ENCODE measurements around the gene COG3.

COG3 gene

GRCh38 chr13:45554604-45555109 is 89.9 kb downstream of the COG3 start:
- no peak for TF ChIP-seq CTCF (conservative IDR thresholded peaks at IDR 0.05)
- no peak for TF ChIP-seq ZFX (IDR thresholded peaks at IDR 0.05)
- no peak overlapping the region for H3K27ac ChIP-seq

DNA sequence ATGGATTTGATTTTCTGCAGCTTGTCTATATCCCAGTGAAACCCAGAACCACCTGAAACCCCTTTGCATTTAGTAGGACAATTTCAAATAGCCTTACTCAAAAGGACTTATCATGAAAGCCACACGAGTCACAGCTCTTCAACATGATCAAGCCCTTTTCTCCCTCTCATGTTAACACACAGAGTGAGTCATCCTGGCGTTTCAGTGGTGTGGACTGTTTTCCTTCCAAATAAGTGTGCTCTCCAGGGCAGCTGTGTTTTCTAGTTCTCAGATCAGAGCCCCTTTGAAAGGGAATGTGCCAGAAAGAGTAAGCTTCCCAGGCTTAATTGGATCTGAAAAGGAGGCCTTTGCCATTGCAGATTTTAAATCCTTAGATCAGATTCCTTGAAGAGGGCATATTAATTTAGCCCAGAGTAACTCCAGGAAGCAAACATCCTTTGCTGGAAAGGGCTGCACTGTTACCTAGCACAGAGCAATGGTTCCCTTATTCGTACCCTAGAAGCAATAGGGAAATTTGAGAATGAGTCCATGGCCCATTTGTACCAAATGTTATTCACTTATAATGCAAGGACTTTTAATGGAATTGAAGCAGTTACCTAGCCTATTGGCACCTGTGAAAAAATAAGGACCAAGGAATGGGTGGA is 99.5 kb downstream of the COG3 start:
- H3K27ac ChIP-seq, result no peak overlapping the region
- TF ChIP-seq ZFX (IDR thresholded peaks at IDR 0.05), result no peak
- TF ChIP-seq CTCF (conservative IDR thresholded peaks at IDR 0.05), result no peak

- H3K27ac ChIP-seq, result no peak overlapping the region
- TF ChIP-seq ZFX (IDR thresholded peaks at IDR 0.05) (no peak), CTCF (conservative IDR thresholded peaks at IDR 0.05) (no peak)
Observed at GRCh38 chr13:45565331-45565730, 100.6 kb downstream of the COG3 start.

DNA sequence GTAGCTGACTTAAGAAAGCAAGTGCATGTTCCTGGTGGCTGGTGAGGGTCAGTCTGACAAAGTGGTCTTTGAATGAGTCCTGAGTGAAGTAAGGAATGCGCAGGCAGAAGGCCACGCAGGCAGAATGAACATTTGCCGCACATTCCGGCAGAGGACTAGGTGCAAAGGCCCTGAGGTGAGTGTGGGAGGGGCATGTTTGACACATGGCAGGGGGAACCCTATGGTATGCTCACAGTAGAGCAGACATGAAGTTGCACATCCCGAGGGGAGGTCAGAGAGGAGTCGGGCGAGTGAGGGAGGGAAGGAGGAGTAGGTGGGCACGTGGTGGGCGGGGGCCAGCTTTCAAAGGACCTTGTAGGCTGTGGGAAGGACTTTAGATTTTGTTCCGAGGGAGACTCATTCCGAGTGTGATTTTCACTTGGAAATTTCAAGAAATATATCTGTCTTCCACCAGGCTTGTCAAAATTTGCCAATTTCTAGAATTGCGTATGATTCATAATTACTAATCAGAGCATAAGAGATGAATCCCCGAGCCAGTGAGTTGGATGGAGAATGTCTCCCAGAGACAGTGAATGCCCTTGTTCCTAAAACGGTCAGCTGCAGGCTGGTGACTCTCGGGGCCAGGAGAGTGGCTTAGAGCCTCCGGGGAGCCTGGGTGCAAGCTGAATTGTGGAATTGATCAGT is 110.5 kb downstream of the COG3 start:
- H3K27ac ChIP-seq, result no peak overlapping the region
- no peak for TF ChIP-seq ZFX (IDR thresholded peaks at IDR 0.05)
- no peak for TF ChIP-seq CTCF (conservative IDR thresholded peaks at IDR 0.05)

DNA sequence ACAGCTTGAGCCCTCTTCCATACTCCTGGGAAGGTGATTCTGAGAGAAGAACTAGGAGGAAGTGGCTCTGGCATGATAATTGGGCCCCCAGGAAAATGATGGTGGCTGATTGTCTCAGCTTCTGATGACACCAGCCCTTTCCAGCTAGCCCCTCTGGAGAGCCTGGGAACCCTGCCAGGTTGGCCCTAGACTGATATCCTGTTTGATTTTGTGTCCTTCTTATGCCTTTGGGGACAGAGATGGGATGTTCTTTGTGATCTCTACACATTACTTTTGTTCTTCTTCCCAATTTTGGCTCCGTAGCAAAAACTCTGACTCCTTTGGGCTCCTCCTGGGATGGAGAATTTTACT is 111.1 kb downstream of the COG3 start:
- no peak overlapping the region for H3K27ac ChIP-seq
- no peak for TF ChIP-seq ZFX (IDR thresholded peaks at IDR 0.05)
- no peak for TF ChIP-seq CTCF (conservative IDR thresholded peaks at IDR 0.05)

- TF ChIP-seq ZFX (IDR thresholded peaks at IDR 0.05) (no peak), CTCF (conservative IDR thresholded peaks at IDR 0.05) (no peak)
- no peak overlapping the region for H3K27ac ChIP-seq
Observed at GRCh38 chr13:45576466-45576865, 111.7 kb downstream of the COG3 start.

DNA sequence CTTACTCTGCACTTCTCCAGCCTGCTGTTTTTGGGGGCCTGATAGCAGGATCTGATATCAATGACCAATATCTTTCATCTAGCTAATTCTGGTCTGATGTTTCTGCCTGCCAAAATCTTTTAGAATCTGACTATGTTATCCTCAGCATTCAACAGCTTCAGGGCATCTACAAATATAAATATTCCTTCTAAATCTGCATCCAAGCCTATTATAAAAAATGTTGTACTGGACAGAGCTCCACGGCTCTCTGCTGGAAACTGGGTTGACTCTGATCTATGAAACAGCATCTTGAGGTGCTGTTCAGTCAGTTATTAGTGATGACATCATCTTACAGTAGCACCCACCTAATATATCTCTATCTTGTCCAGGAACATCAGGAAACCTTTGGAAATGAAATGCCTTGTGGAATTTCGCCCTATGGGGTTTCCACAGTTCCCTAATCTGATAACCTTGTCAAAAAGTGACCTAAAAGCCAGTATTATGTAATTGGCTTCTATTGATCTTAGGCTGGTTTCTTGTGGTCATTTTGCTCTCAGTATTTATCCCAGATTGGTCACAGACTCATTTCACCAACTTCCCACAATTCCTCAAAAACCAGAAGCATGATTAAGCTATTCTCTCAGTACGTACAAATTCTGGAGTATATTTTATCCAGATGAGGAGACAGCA is 117.8 kb downstream of the COG3 start:
- no peak for TF ChIP-seq ZFX (IDR thresholded peaks at IDR 0.05)
- TF ChIP-seq CTCF (conservative IDR thresholded peaks at IDR 0.05), result no peak
- H3K27ac ChIP-seq, result no peak overlapping the region

All from C4-2B (cell line).